ENCODE results near the gene MGMT. TPM values are rescaled to one million over a fixed set of nuclear protein-coding genes. Genes with fewer than 3 reads are reported as not detected.

MGMT gene
- total RNA-seq, 1 experiment from 2014 or later: 21.2 TPM

- POLR2A ChIA-PET (ENCODE audit: unreplicated experiment): no interaction called here
- BruUV-seq (replicated peaks): no TSS peak
Observed at GRCh38 chr10:129678186-129678585, 211.1 kb downstream of the MGMT start.

DNA sequence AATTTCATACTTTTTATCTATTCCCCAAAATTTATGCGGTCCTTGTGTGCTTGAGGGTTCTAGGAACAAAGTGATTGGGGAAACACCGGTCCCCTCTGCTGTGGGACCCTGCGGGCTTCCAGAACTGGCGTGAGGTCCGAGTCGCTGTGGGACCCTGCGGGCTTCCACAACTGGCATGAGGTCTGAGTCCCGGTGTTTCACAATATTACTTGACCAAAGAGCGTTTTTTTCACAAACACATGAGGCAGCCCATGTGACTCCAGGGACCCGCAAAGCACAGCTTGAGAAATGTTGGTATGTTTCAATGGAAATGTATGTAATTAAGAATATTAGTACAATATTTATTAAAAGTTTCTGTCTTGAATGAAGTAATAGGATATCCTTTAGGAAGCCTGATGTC, 212.2 kb downstream of the MGMT start:
- H3K4me2 ChIP-seq: no peak overlapping the region
- no peak overlapping the region for H3K27ac ChIP-seq
- H2AFZ ChIP-seq: no peak overlapping the region
- H3K79me2 ChIP-seq (ENCODE audit: low read depth): no peaks in the 10 kb centered on the region
- no peaks in the 10 kb centered on the region for H3K9me2 ChIP-seq (ENCODE audit: insufficient read depth)
- POLR2A ChIA-PET (ENCODE audit: unreplicated experiment): no interaction called here
- H3K4me3 ChIP-seq: no peak overlapping the region
- intact Hi-C loops (cut with micrococcal nuclease; ENCODE audit: unreplicated experiment): no loop called here
- H3K9me3 ChIP-seq (ENCODE audit: insufficient read depth, low read depth): no peaks in the 10 kb centered on the region
- H3K27me3 ChIP-seq (ENCODE audit: insufficient read depth, low read depth): no peaks in the 10 kb centered on the region
- H3K36me3 ChIP-seq (ENCODE audit: low read depth): no peaks in the 10 kb centered on the region
- BruUV-seq (replicated peaks): no TSS peak
- CTCF ChIA-PET: no interaction called here
- TF ChIP-seq CTCF (conservative IDR thresholded peaks at IDR 0.05) (no peak), EZH2 (IDR thresholded peaks at IDR 0.05; ENCODE audit: low read depth) (no peak)
- no peaks in the 10 kb centered on the region for H3K4me1 ChIP-seq (replicated peaks; ENCODE audit: insufficient read depth)
- no peaks in the 10 kb centered on the region for H3F3A ChIP-seq (ENCODE audit: insufficient read depth, low read depth)
- DNase-seq: no peak
- H4K20me1 ChIP-seq (ENCODE audit: insufficient read depth): no peaks in the 10 kb centered on the region

More at GRCh38 chr10:129678186-129678585, 211.1 kb downstream of the MGMT start:
- H2AFZ ChIP-seq: no peak overlapping the region
- no peak overlapping the region for H3K4me3 ChIP-seq
- no peak overlapping the region for H3K4me2 ChIP-seq
- TF ChIP-seq EZH2 (IDR thresholded peaks at IDR 0.05; ENCODE audit: low read depth) (no peak), CTCF (conservative IDR thresholded peaks at IDR 0.05) (no peak)
- no peaks in the 10 kb centered on the region for H3F3A ChIP-seq (ENCODE audit: insufficient read depth, low read depth)
- no peaks in the 10 kb centered on the region for H3K36me3 ChIP-seq (ENCODE audit: low read depth)
- no peaks in the 10 kb centered on the region for H3K79me2 ChIP-seq (ENCODE audit: low read depth)
- H3K9me2 ChIP-seq (ENCODE audit: insufficient read depth): no peaks in the 10 kb centered on the region
- CTCF ChIA-PET: no interaction called here
- H3K4me1 ChIP-seq (replicated peaks; ENCODE audit: insufficient read depth): no peaks in the 10 kb centered on the region
- no peak for DNase-seq
- intact Hi-C loops (cut with micrococcal nuclease; ENCODE audit: unreplicated experiment): no loop called here
- H4K20me1 ChIP-seq (ENCODE audit: insufficient read depth): no peaks in the 10 kb centered on the region
- H3K27me3 ChIP-seq (ENCODE audit: insufficient read depth, low read depth): no peaks in the 10 kb centered on the region
- no peak overlapping the region for H3K27ac ChIP-seq
- no peaks in the 10 kb centered on the region for H3K9me3 ChIP-seq (ENCODE audit: insufficient read depth, low read depth)

- Histone ChIP-seq H3K4me3 (no peak overlapping the region), H3F3A (ENCODE audit: insufficient read depth, low read depth) (no peaks in the 10 kb centered on the region), H3K36me3 (ENCODE audit: low read depth) (no peaks in the 10 kb centered on the region), H3K79me2 (ENCODE audit: low read depth) (no peaks in the 10 kb centered on the region), H3K4me2 (no peak overlapping the region), H3K4me1 (replicated peaks; ENCODE audit: insufficient read depth) (no peaks in the 10 kb centered on the region), H3K9me3 (ENCODE audit: insufficient read depth, low read depth) (no peaks in the 10 kb centered on the region), H3K9me2 (ENCODE audit: insufficient read depth) (no peaks in the 10 kb centered on the region), H3K27ac (no peak overlapping the region), H2AFZ (no peak overlapping the region), H3K27me3 (ENCODE audit: insufficient read depth, low read depth) (no peaks in the 10 kb centered on the region), H4K20me1 (ENCODE audit: insufficient read depth) (no peaks in the 10 kb centered on the region)
- intact Hi-C loops (cut with micrococcal nuclease; ENCODE audit: unreplicated experiment): no loop called here
- no peak for DNase-seq
- POLR2A ChIA-PET (ENCODE audit: unreplicated experiment): no interaction called here
- BruUV-seq (replicated peaks): no TSS peak
- no peak for TF ChIP-seq CTCF (conservative IDR thresholded peaks at IDR 0.05)
- CTCF ChIA-PET: no interaction called here
Observed at GRCh38 chr10:129680661-129681344, 213.8 kb downstream of the MGMT start.

Data from PC-9 (cell line).